ENCODE measurements around the gene RTP3.

Gene RTP3

DNA sequence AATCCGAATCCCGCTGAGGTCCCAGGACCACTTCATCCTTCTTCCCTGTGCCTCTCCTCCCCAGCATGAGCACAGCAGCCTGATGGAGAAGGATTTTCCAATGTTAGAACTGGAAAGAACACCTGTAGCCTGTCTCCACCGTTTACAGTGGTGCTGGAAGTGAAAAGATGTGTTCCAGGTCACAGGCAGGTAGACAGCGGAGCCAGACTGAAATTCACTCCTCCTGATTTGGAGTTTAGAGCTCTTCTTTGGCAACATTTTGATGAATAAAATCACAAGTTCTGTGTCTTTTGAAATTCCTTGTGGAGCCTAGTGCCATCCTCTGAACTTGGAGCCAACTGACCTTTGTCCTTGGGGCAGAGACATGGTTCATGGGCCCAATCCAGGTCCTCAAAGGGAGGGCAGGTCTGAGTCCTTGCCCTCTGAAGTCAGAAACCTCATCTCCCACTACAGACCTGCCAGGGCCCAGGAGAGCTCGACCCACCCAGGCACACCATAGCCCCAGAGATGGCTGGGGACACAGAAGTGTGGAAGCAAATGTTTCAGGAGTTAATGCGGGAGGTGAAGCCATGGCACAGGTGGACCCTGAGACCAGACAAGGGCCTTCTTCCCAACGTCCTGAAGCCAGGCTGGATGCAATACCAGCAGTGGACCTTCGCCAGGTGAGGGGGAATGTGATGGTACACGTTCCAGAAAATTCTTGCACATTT, at the start of gene RTP3:
Gene RTP3 (plus strand): TSS at position 421 of the 710 bp plus-strand sequence. CDS start 87 bp downstream, at position 508.
- TF ChIP-seq CTCF (IDR thresholded peaks at IDR 0.05; ENCODE audit: extremely low read depth, missing control alignments), result no peak

DNA sequence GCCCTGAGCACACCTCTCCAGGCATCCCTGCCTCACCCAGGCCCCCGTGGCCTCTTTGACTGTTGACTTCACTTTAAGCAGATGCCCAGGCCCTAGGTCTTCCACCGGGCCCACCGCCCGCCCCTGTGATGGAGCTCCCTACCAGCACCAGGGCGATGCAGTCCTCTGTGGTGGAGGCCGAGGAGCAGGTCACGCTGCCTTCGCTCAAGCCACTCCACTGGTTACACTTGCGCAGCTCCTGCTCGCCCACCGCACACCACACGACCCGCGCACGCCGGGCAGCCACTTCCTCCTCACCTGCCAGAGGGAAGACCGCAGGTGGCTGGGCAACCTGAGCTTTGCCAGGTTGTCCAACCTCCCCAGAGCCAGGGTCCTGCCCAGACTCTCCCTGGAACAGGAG, 49.1 kb upstream of the RTP3 start:
- TF ChIP-seq CTCF (IDR thresholded peaks at IDR 0.05; ENCODE audit: extremely low read depth, missing control alignments), result no peak
- no peak for DNase-seq (ENCODE audit: low spot score)

More for the DNA sequence above, at the start of gene RTP3:
- no peak for DNase-seq (ENCODE audit: low spot score)

DNA sequence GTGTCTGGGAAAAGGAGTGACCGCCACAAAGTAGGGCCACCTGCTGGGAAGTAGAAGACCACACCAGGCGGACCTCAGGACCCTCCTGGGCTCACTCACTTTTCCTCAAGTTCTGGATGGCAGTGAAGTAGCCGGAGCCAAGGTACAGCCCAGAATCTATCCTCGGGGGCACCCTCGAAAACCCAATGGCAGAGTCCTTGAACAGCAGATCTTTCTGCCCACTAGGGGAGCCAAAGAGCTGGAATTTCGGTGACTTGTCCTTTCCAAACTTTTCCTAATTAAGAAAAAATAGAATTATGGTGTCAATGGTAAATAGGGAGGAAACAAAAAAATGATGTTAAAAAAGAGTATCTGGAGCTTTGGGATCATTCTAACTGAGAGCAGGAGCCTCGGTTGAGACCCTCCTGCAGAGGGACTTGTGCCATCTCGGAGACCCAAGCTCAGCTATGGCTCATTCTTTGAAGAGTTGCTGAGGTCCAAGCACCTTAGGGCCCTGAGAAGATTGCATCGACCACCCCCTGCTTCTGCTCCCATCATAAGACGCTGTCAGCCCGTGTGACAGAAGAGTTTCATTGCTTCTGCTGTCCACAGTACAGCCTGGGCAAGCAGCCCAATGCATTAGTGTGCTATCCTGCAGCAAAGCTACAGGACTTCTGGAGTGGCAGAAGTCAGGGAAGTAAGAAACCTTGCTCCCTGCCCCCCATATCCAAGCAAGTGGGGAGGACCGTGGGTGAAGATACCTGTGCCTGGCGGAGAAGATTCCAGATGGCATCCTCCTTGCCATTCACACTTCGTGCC, 47.8 kb upstream of the RTP3 start:
- TF ChIP-seq CTCF (IDR thresholded peaks at IDR 0.05; ENCODE audit: extremely low read depth, missing control alignments), result peak; percentile 75
- no peak for DNase-seq (ENCODE audit: low spot score)

GRCh38 chr3:46453526-46454208, 44.1 kb upstream of the RTP3 start:
- no peak for DNase-seq (ENCODE audit: low spot score)
- no peak for TF ChIP-seq CTCF (IDR thresholded peaks at IDR 0.05; ENCODE audit: extremely low read depth, missing control alignments)

- TF ChIP-seq CTCF (IDR thresholded peaks at IDR 0.05; ENCODE audit: extremely low read depth, missing control alignments), result no peak
- DNase-seq (ENCODE audit: low spot score), result no peak
Measured at GRCh38 chr3:46454209-46454595, 43.6 kb upstream of the RTP3 start.

DNA sequence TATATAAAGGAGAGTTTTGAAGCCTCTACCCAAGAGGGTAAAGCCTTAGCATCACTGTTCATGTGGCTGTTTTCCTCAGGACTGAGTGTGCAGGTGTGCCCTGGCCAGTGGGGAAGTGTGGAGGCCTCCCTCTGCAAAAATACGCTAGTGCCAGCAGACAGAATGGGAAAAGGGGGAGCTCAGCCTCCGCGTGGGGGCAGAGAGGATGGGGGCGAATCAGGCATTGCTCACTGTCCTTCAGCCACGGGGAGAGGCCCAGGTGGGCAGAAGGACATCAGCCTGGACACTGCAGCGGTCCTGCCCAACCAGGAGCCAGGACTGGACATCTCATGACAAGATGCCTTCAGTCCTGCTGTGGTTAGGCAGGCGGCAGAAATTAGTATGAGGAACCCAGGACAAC, 43.2 kb upstream of the RTP3 start:
- TF ChIP-seq CTCF (IDR thresholded peaks at IDR 0.05; ENCODE audit: extremely low read depth, missing control alignments), result no peak
- no peak for DNase-seq (ENCODE audit: low spot score)

Data from GM20000 (cell line).